GM23338 (cell line): ENCODE data around the gene RNF41. TPM values are rescaled to one million over a fixed set of nuclear protein-coding genes. Genes with fewer than 3 reads are reported as not detected.

Experiments
- ATAC-seq: fragments of 200-7000 bp; cut with Tn5 transposase; 3 replicates; pipeline ENCODE4 v1.9.1; 2020
- DNase-seq: peaks from one replicate; pipeline ENCODE4 v3.0.0-alpha.2; 2015; ENCODE audit warnings: low spot score
- H2AFZ ChIP-seq: fragments of 200-600 bp; sonication (generic); 2 replicates; pipeline ENCODE4 v1.8.0; 2016; ENCODE audit warnings: antibody characterized with exemption, mild to moderate bottlenecking, moderate library complexity
- H3F3A ChIP-seq: fragments of 200-600 bp; sonication (generic); replicated peaks from 2 replicates; pipeline ENCODE4 v1.8.0; 2017; ENCODE audit warnings: antibody characterized with exemption, mixed run types, low read depth
- H3K27ac ChIP-seq: fragments of 200-600 bp; sonication (generic); 2 replicates; pipeline ENCODE4 v1.6.1; 2016; ENCODE audit warnings: low read depth
- H3K27me3 ChIP-seq: fragments of 200-600 bp; sonication (generic); 2 replicates; pipeline ENCODE4 v1.8.0; 2016; ENCODE audit warnings: mild to moderate bottlenecking, mixed run types, moderate library complexity; ENCODE audit not compliant: insufficient read depth
- H3K36me3 ChIP-seq: fragments of 200-600 bp; sonication (generic); 2 replicates; pipeline ENCODE4 v1.8.0; 2016; ENCODE audit warnings: mild to moderate bottlenecking; ENCODE audit not compliant: insufficient read depth
- H3K4me1 ChIP-seq: fragments of 200-600 bp; sonication (generic); 2 replicates; pipeline ENCODE4 v1.8.0; 2016; ENCODE audit warnings: mild to moderate bottlenecking, moderate library complexity; ENCODE audit not compliant: insufficient read depth
- H3K4me2 ChIP-seq: fragments of 200-600 bp; sonication (generic); 2 replicates; pipeline ENCODE4 v1.7.1; 2017; ENCODE audit warnings: mixed run types
- H3K4me3 ChIP-seq: fragments of 200-600 bp; sonication (generic); 2 replicates; pipeline ENCODE4 v1.6.1; 2016; ENCODE audit warnings: mixed run types
- H3K79me2 ChIP-seq: fragments of 200-600 bp; sonication (generic); replicated peaks from 2 replicates; pipeline ENCODE4 v1.8.0; 2017; ENCODE audit warnings: mild to moderate bottlenecking; ENCODE audit not compliant: insufficient read depth
- H3K9me2 ChIP-seq: fragments of 200-600 bp; sonication (generic); 2 replicates; pipeline ENCODE4 v1.8.0; 2017; ENCODE audit not compliant: insufficient read depth
- H4K20me1 ChIP-seq: fragments of 200-600 bp; sonication (generic); replicated peaks from 2 replicates; pipeline ENCODE4 v1.8.0; 2017; ENCODE audit warnings: mild to moderate bottlenecking; ENCODE audit not compliant: insufficient read depth
- H3K27ac Mint-ChIP-seq: 2 replicates; pipeline ENCODE4 v1.8.0; 2020; ENCODE audit warnings: inconsistent platforms, mild to moderate bottlenecking, moderate library complexity, mixed read lengths
- H3K27me3 Mint-ChIP-seq: 3 replicates; pipeline ENCODE4 v1.8.0; 2022; ENCODE audit warnings: low read depth, mild to moderate bottlenecking, moderate library complexity, mixed read lengths, inconsistent platforms; ENCODE audit not compliant: insufficient read depth, poor library complexity
- H3K36me3 Mint-ChIP-seq: 3 replicates; pipeline ENCODE4 v1.8.0; 2021; ENCODE audit warnings: low read depth, mild to moderate bottlenecking, inconsistent platforms, moderate library complexity, mixed read lengths
- H3K4me1 Mint-ChIP-seq: 3 replicates; pipeline ENCODE4 v1.8.0; 2020; ENCODE audit warnings: mild to moderate bottlenecking, inconsistent platforms, mixed read lengths
- H3K4me3 Mint-ChIP-seq: 3 replicates; pipeline ENCODE4 v1.8.0; 2021; ENCODE audit warnings: moderate library complexity, mild to moderate bottlenecking, inconsistent platforms, mixed read lengths
- H3K9me3 Mint-ChIP-seq: 3 replicates; pipeline ENCODE4 v1.8.0; 2020; ENCODE audit warnings: moderate library complexity, mild to moderate bottlenecking, inconsistent platforms, mixed read lengths
- CREB1 ChIP-seq: fragments of 250-450 bp; sonication (Bioruptor Pico); IDR thresholded peaks from 2 replicates; pipeline ENCODE4 v1.5.0; 2020; ENCODE audit warnings: low read depth, mild to moderate bottlenecking, moderate library complexity
- CTCF ChIP-seq, 2 experiments: fragments of 200-600 bp in 1 of 2; sonication (generic) in 1 of 2; conservative IDR thresholded peaks; 2 replicates each; pipeline versions ENCODE4 v1.5.1 to v1.6.1; 2016 to 2017; ENCODE audit warnings: antibody characterized with exemption in 2 of 2, low read depth in 2 of 2, mild to moderate bottlenecking in 2 of 2, moderate library complexity in 1 of 2
- EZH2 ChIP-seq: fragments of 200-600 bp; sonication (generic); IDR thresholded peaks from one replicate; pipeline ENCODE4 v1.8.0; 2017; ENCODE audit warnings: antibody characterized with exemption, mild to moderate bottlenecking, low read depth; ENCODE audit not compliant: unreplicated experiment
- JUNB ChIP-seq: IDR thresholded peaks from one replicate; pipeline ENCODE4 v1.6.1; 2016; ENCODE audit warnings: antibody characterized with exemption; ENCODE audit not compliant: unreplicated experiment
- NANOG ChIP-seq: IDR thresholded peaks from 2 replicates; pipeline ENCODE4 v1.6.1; 2016; ENCODE audit warnings: antibody characterized with exemption, borderline replicate concordance
- POLR2AphosphoS5 ChIP-seq: IDR thresholded peaks from 2 replicates; pipeline ENCODE4 v1.6.1; 2016; ENCODE audit warnings: antibody characterized with exemption, low read depth
- STAT1 ChIP-seq: IDR thresholded peaks from one replicate; pipeline ENCODE4 v1.6.1; 2016; ENCODE audit warnings: antibody characterized with exemption; ENCODE audit not compliant: unreplicated experiment
- ZNF114 ChIP-seq: fragments of 250-450 bp; sonication (Bioruptor Pico); IDR thresholded peaks from 2 replicates; pipeline ENCODE4 v1.5.0; 2020; ENCODE audit warnings: mild to moderate bottlenecking, moderate library complexity
- ZNF331 ChIP-seq: fragments of 250-450 bp; sonication (Bioruptor Pico); IDR thresholded peaks from 2 replicates; pipeline ENCODE4 v1.5.0; 2020; ENCODE audit warnings: low read depth, mild to moderate bottlenecking, moderate library complexity
- polyA plus RNA-seq: library from polyadenylated mRNA; unstranded; fragments of >200 nt; fragmentation: Nextera tagmentation; extraction: Ambion mirVana; gene quantifications from 2 replicates; pipeline ENCODE4 v1.2.1, GENCODE V29; 2016
- total RNA-seq: library from RNA; depleted of rRNA; stranded (reverse); fragments of >200 nt; shearing (Covaris generic); gene quantifications from 2 replicates; pipeline ENCODE4 v1.2.3, GENCODE V29; 2014
- TF ChIP-seq, protein P1 (sequence below): IDR thresholded peaks from one replicate; pipeline ENCODE4 v1.6.1; 2018; ENCODE audit warnings: antibody characterized with exemption; ENCODE audit not compliant: unreplicated experiment
- TF ChIP-seq, protein P2 (sequence below): fragments of 250-450 bp; sonication (Bioruptor Pico); IDR thresholded peaks from 2 replicates; pipeline ENCODE4 v1.5.0; 2020; ENCODE audit warnings: mild to moderate bottlenecking, moderate library complexity
- TF ChIP-seq, protein P3 (sequence below): IDR thresholded peaks from 2 replicates; pipeline ENCODE4 v1.6.1; 2016; ENCODE audit warnings: antibody characterized with exemption

Gene RNF41
- total and polyA plus RNA-seq, 2 experiments from 2014 or later, result 15.3 to 77.1 TPM

GRCh38 chr12:56152756-56153677 lies 68.7 kb downstream of the RNF41 start:
- Histone ChIP-seq H3K9me2 (no peaks in the 10 kb centered on the region), H3K4me1 (peaks cover 22% of the 10 kb centered on the region), H3F3A (peaks cover 26% of the 10 kb centered on the region), H4K20me1 (no peaks in the 10 kb centered on the region), H3K79me2 (peaks cover 13% of the 10 kb centered on the region; the same call in 1 of the 2 replicates), H3K27me3 (no peaks in the 10 kb centered on the region), H3K36me3 (0 out of 2 replicates have a peak, but pooled peaks cover 2% of the 10 kb centered on the region), H3K27ac (peak overlapping the region; percentile 45; the same call in 1 of the 2 replicates), H3K4me3 (peak overlapping the region; percentile 90), H3K4me2 (peak overlapping the region; percentile 89), H2AFZ (peak overlapping the region; percentile 88; the same call in 1 of the 2 replicates)
- no peaks in the 10 kb centered on the region; the same call in 1 of the 3 replicates for H3K9me3 Mint-ChIP-seq
- peak overlapping the region; percentile 96 for H3K4me3 Mint-ChIP-seq
- DNase-seq (no peak), ATAC-seq (no peak; the same call in 2 of the 3 replicates)
- peaks cover 22% of the 10 kb centered on the region for H3K36me3 Mint-ChIP-seq
- peaks cover 26% of the 10 kb centered on the region for H3K4me1 Mint-ChIP-seq
- TF ChIP-seq CREB1 (CRISPR knock-in tag) (no peak), STAT1 (no peak), NANOG (no peak), ZNF114 (CRISPR knock-in tag) (no peak), ZNF331 (CRISPR knock-in tag) (no peak), EZH2 (no peak), POLR2AphosphoS5 (no peak), CTCF (conservative IDR thresholded peaks at IDR 0.05; ENCODE audit: low read depth in 2 of 2) (no peak), JUNB (no peak)
- TF ChIP-seq, protein P1, sequence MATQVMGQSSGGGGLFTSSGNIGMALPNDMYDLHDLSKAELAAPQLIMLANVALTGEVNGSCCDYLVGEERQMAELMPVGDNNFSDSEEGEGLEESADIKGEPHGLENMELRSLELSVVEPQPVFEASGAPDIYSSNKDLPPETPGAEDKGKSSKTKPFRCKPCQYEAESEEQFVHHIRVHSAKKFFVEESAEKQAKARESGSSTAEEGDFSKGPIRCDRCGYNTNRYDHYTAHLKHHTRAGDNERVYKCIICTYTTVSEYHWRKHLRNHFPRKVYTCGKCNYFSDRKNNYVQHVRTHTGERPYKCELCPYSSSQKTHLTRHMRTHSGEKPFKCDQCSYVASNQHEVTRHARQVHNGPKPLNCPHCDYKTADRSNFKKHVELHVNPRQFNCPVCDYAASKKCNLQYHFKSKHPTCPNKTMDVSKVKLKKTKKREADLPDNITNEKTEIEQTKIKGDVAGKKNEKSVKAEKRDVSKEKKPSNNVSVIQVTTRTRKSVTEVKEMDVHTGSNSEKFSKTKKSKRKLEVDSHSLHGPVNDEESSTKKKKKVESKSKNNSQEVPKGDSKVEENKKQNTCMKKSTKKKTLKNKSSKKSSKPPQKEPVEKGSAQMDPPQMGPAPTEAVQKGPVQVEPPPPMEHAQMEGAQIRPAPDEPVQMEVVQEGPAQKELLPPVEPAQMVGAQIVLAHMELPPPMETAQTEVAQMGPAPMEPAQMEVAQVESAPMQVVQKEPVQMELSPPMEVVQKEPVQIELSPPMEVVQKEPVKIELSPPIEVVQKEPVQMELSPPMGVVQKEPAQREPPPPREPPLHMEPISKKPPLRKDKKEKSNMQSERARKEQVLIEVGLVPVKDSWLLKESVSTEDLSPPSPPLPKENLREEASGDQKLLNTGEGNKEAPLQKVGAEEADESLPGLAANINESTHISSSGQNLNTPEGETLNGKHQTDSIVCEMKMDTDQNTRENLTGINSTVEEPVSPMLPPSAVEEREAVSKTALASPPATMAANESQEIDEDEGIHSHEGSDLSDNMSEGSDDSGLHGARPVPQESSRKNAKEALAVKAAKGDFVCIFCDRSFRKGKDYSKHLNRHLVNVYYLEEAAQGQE, result no peak
- TF ChIP-seq, protein P2, sequence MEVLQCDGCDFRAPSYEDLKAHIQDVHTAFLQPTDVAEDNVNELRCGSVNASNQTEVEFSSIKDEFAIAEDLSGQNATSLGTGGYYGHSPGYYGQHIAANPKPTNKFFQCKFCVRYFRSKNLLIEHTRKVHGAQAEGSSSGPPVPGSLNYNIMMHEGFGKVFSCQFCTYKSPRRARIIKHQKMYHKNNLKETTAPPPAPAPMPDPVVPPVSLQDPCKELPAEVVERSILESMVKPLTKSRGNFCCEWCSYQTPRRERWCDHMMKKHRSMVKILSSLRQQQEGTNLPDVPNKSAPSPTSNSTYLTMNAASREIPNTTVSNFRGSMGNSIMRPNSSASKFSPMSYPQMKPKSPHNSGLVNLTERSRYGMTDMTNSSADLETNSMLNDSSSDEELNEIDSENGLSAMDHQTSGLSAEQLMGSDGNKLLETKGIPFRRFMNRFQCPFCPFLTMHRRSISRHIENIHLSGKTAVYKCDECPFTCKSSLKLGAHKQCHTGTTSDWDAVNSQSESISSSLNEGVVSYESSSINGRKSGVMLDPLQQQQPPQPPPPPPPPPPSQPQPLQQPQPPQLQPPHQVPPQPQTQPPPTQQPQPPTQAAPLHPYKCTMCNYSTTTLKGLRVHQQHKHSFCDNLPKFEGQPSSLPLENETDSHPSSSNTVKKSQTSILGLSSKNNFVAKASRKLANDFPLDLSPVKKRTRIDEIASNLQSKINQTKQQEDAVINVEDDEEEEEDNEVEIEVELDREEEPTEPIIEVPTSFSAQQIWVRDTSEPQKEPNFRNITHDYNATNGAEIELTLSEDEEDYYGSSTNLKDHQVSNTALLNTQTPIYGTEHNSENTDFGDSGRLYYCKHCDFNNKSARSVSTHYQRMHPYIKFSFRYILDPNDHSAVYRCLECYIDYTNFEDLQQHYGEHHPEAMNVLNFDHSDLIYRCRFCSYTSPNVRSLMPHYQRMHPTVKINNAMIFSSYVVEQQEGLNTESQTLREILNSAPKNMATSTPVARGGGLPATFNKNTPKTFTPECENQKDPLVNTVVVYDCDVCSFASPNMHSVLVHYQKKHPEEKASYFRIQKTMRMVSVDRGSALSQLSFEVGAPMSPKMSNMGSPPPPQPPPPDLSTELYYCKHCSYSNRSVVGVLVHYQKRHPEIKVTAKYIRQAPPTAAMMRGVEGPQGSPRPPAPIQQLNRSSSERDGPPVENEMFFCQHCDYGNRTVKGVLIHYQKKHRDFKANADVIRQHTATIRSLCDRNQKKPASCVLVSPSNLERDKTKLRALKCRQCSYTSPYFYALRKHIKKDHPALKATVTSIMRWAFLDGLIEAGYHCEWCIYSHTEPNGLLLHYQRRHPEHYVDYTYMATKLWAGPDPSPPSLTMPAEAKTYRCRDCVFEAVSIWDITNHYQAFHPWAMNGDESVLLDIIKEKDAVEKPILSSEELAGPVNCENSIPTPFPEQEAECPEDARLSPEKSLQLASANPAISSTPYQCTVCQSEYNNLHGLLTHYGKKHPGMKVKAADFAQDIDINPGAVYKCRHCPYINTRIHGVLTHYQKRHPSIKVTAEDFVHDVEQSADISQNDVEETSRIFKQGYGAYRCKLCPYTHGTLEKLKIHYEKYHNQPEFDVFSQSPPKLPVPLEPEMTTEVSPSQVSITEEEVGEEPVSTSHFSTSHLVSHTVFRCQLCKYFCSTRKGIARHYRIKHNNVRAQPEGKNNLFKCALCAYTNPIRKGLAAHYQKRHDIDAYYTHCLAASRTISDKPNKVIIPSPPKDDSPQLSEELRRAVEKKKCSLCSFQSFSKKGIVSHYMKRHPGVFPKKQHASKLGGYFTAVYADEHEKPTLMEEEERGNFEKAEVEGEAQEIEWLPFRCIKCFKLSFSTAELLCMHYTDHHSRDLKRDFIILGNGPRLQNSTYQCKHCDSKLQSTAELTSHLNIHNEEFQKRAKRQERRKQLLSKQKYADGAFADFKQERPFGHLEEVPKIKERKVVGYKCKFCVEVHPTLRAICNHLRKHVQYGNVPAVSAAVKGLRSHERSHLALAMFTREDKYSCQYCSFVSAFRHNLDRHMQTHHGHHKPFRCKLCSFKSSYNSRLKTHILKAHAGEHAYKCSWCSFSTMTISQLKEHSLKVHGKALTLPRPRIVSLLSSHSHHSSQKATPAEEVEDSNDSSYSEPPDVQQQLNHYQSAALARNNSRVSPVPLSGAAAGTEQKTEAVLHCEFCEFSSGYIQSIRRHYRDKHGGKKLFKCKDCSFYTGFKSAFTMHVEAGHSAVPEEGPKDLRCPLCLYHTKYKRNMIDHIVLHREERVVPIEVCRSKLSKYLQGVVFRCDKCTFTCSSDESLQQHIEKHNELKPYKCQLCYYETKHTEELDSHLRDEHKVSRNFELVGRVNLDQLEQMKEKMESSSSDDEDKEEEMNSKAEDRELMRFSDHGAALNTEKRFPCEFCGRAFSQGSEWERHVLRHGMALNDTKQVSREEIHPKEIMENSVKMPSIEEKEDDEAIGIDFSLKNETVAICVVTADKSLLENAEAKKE (CRISPR knock-in tag), result no peak
- TF ChIP-seq, protein P3, sequence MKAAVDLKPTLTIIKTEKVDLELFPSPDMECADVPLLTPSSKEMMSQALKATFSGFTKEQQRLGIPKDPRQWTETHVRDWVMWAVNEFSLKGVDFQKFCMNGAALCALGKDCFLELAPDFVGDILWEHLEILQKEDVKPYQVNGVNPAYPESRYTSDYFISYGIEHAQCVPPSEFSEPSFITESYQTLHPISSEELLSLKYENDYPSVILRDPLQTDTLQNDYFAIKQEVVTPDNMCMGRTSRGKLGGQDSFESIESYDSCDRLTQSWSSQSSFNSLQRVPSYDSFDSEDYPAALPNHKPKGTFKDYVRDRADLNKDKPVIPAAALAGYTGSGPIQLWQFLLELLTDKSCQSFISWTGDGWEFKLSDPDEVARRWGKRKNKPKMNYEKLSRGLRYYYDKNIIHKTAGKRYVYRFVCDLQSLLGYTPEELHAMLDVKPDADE, result no peak
- peak overlapping the region; percentile 98 for H3K27ac Mint-ChIP-seq
- H3K27me3 Mint-ChIP-seq, result peaks cover 21% of the 10 kb centered on the region
